HG03045 (cell line): ENCODE data around the gene SLC39A2.
"Not testable (repeated sequence)": the region's sequence is repeated elsewhere in the genome, so short reads cannot be mapped to it uniquely, and the experiment has no call there.

Experiments
- ATAC-seq: cut with Tn5 transposase; IDR thresholded peaks from one replicate; pipeline ENCODE4 v1.9.1; 2021; ENCODE audit warnings: mild to moderate bottlenecking, moderate library complexity; ENCODE audit not compliant: unreplicated experiment

SLC39A2 gene, protein sequence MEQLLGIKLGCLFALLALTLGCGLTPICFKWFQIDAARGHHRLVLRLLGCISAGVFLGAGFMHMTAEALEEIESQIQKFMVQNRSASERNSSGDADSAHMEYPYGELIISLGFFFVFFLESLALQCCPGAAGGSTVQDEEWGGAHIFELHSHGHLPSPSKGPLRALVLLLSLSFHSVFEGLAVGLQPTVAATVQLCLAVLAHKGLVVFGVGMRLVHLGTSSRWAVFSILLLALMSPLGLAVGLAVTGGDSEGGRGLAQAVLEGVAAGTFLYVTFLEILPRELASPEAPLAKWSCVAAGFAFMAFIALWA

DNA sequence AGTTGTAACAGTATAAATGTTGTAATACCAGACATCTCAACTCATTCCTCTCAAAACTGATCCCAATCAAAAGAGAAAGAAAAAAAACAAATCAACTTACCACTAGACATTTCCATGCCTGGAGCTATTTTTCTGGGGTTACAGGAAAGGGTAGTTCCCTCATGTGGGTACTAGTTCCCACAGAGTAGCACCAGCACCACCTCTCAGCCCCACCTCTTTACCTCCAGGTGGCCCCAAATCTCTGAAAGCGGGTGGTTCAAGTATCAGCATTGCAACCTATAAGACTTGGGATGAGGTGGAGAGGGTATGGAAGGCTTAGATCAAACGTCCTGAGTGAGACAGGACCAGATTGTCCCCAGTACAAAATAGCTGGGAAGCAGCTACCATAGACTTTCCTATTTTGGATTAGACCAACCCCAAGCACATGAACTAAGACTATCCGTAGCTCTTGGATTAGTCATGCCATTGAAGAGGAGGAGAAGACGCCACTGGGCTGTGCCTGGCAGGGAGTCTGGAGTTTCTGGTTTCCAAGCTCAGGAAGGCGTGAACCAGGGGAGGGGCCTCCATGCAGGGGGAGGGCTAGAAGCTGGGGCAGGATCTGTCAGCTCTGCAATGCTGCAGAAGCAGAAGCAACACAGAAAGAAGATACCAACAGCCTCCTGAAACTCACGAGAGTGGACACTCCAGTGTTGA is at the start of gene SLC39A2:
Gene SLC39A2 (plus strand): TSS at position 620 of the 693 bp plus-strand sequence. CDS start 154 bp downstream, outside the sequence.
- ATAC-seq = no peak

DNA sequence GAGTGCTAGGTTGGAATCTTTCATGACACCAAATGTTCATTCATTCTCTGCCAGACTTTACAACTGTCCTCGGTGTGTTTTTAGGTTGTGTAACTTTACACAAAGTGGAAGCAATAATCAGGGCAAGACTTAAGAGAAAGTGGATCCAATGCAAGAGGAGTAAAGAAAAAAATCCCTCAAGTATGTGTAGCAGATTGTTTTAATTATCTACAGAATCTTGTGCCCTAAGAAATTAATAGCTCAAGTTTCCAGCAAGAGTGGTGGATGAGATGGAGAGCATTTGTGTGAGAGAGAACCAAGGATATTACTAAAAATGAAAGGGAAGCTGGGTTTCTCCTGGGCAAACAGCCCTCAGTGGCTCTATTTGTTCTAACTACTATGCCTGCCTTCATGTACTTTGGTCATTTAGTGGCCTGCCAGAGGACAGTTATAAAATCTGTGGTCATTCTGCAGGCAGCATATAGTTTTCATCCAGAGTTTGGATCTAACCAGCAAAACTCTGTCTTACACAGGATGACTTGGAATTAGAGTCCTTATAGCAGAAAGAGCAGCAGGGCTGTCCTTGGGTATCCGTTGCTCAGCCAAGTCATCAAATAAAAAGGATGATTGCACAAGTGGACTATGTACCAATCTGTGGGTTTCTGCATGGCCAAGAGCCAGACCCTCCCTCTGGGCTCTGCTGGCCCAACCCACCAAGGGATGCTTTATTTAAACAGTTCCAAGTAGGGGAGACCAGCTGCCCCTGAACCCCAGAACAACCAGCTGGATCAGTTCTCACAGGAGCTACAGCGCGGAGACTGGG is 44.2 kb upstream of the SLC39A2 start, which contains the start of gene RNASE2:
Gene RNASE2 (plus strand): TSS at position 752 of the 802 bp plus-strand sequence. CDS start 285 bp downstream, outside the sequence.
- ATAC-seq = not testable (repeated sequence)

DNA sequence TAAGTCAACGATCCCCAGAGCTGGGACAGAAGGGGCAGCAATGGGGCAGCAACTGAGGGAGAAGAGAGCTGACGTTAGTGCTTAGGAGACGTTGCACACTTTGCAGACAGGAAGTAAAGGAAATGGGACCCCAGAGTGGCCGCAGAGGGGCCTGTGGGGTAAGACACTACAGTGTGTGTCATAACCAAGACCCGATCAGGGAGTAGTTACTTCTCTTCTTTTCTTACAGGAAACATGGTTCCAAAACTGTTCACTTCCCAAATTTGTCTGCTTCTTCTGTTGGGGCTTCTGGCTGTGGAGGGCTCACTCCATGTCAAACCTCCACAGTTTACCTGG is 43.6 kb upstream of the SLC39A2 start:
- ATAC-seq = not testable (repeated sequence)

DNA sequence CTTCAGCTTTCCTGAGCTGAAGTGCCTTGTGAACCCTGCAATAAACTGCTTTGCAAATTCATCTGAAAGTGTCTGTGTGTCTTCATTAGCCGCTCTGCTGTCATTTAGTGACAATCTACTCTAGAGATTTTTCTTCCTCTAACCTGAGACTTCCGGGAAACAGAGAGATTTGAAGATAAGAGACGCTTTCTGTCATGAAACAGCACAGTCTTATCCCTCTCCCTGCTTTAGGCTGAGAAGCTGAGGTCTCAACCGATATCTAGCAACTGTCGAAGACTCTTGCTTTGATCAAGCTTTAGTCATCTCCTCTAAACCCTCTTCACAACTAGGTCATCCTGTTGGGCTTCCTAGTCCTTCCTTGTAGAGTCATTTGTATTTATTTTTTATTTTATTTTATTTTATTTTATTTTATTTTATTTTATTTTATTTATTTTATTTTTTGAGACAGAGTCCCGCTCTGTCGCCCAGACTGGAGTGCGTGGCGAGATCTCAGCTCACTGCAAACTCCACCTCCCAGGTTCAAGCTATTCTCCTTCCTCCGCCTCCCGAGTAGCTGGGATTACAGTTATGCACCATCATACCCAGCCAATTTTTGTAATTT is 42.6 kb upstream of the SLC39A2 start:
- ATAC-seq = no peak

DNA sequence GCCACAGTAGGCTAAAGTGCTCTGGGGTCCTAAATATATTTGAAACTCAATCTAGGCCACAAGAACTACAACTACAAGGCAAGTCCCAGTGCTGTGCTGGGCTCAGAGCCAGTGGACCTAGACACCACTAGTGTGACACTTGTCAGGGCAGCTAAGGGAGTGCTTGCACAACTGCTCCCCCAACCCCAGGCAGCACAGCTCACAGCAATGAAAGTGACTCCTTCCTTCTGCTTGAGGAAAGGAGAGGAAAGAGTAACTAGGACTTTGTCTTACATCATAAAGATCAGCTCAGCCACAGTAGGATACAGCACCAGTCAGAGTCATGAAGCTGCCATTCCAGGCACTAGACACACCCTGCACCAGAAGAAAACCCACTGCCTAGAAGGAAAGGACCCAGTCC is 40.1 kb upstream of the SLC39A2 start:
- ATAC-seq = not testable (repeated sequence)

DNA sequence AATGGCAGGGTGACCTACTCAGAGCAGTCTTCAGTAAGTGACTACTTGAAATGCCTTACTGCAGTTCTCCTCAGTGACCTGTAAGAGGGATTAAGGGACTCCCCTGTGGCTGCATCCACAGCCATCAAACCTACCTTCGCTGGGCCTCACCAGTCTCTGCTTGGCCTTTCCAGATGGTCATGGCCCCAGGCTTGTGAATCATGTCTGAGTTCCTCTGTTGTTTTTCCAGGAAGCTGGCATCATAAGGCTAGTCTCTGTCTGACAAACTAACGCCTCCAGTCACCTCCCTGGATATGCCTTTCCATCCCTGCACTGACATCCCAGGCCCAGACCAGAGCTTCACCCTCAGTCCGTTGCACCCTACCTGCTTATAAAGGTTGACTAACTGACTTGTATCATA is 29.8 kb upstream of the SLC39A2 start:
- ATAC-seq = no peak

DNA sequence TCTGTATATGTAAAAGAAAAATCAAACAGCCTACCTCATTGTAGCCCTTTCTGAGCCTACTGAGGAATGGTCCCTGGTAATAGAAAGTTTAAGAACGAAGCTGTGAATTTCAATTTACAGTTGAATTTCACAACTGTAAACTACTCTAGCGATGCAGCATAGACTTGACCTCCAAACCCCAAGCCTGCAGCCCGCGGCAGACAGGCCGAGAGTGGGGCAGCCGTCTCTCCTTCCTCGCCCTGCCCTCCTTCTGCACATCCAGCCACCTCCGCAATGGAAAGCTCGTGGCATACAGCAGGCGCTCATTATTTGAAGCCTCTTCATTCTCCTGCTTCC is 28.5 kb upstream of the SLC39A2 start:
- no peak for ATAC-seq

DNA sequence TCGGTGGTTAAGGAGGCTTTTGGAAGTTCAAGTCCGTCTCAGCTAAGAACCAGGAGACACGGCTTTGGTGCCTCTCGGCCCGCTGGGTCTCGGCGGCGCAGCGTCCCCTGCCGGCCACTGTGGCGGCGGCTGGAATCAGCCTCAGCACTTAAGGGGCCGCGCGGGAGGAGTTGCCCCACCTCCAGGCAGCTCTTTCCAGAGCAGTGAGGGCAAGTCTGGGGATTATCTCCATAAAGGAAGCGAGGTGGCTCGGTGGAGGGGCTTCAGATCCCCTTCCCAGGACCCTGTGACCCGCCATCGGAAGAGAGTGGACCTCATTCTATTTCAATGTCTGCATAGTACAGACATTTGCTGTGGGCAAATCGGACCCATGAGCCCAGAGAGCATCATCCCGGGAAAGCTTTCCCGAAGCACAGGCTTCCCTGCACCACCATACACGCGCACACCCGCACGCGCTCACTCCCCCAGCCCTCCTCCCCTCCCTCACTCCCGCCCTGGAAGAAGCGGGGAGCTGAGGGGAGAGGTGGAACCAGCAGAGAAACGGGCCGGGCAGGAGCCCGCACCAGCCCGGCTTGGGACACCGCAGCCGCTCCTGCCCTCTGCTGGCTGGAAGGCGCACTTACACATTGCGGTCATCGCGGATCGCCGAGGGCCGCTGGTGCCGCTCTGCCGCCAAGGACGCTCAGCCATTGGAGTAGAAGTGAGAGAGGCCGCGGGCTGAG is 27.9 kb upstream of the SLC39A2 start:
- peak; percentile 91 for ATAC-seq

DNA sequence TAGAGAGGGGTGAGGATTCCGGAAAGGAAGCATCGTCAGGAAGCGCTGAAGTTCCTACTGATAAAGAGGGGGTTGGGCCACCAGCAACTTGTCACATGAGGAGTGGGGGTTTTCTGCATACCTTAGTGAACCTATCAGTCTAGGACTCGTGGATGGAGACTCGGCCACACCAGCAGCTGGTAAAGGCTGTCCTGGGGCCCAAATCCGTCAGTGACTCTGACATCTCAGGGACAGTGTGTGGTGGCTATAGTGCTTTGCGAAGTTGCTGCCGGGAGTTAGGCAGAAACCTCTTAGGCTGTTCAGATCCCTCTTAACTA is 27.4 kb upstream of the SLC39A2 start:
- ATAC-seq = peak; percentile 25

DNA sequence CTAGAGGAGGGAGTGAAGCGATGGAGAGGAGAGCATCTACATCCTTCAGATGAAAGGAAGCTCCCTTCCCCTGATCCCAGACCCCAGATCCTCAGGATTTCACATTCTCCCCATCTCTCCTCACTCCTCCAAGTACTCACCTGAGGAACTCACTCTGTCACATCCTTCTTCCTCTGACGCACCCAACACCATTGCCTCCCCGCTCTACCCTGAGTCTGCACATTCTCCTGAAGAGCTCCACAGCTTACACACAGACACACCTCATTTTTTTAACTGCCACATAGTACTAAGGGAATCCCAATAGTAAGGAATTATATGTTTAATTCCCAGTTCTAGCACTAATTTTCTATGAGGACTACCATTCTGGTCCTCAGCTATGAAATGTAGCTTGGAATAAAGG is 25.6 kb upstream of the SLC39A2 start:
- no peak for ATAC-seq

DNA sequence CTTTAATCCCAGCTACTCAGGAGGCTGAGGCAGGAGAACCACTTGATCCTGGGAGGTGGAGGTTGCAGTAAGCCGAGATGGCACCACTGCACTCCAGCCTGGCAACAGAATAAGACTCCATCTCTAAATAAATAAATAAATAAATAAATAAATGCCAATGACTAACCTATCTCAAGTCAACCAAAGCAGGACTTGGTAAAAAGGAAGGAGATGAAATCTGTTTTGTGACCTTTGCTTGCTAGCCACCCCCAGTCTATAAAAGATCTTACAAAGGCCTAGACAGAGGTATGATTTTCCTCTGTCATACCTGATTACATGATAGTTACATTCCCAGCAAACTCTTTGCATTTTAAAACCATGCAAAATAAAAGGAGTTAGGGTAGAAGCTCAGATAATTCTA is 22.8 kb upstream of the SLC39A2 start:
- no peak for ATAC-seq

DNA sequence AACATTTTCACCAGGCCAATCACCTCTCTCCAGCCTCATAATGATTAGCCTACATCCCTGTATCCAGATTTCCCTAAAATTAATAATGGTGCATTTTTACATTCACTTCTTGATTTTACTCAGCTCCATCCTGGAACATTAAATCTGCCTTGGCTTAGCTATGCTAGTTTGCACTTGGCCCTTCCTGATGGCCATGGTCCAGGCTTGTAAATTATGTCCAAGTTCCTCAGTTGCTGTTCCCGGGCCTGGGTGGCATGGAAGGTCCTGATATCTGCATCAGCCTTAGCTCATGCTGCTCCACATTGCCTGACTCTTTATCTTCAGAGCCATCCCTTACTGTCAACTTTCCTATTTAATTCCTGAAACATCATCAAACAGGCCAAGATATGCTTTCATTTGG is 20.4 kb upstream of the SLC39A2 start:
- ATAC-seq = no peak

DNA sequence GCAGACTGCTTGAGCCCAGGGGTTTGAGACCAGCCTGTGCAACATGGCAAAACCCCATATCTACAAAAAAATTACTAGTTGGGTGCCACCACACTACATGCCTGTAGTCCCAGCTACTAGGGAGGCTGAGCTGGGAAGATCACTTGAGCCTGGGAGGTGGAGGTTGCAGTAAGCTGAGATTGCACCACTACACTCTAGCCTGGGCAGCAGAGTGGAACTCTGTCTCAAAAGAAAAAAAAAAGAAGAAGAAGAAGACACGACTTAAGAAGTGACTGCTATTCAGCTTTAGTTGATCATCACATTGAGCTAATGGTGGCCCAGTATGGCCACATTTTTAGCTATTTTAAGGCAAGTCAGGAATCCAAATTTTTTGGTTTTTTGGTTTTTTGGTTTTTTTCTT is 18.2 kb upstream of the SLC39A2 start:
- ATAC-seq = no peak

DNA sequence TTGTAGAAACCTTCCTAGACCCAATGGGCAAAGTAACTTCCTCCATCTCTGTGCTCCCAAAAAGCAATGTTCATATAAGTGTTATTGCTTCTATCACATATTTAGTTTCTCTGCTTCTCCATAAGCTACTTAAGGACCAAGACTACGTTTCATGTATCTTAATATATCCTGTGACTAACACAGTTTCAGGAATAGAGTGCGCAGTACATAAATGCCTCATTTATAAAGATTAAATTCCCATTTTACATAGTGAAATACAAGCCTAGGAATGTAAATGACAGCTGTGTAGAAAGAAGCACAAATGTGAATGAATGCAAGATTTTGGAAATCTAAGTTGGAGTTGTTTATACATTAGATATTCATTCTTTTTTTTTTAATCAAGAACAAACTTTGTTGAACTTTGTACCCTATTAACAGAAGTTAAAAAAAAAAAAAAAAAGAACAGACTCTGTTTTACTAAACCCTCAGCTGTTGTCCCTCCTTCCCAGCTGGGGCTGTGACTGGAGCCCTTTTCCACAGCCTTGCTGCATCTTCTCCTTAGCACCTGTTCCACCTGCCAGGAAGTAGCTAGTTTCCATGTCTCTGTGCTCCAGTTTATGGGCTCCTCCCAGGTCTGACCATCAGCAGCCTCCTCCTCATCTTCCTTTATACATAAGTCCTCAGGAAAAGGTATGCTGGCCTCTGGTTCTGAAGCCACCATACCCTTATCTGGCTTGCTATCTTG is 16.3 kb upstream of the SLC39A2 start:
- no peak for ATAC-seq

DNA sequence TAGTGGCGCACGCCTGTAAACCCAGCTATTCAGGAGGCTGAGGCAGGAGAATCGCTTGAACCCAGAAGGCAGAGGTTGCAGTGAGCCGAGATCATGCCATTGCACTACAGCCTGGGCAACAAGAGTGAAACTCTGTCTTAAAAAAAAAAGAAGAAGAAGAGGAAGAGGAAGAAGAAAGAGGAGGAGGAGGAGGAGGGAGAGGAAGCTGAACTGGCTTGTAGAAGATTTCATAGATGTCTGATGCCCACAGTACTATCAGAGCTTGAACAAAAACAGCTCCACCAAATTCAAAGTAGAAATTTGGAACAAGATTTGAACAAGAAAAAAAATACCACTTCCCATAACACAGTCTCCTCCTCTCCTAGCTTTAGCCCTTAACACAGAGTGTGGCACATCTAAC is 13.4 kb upstream of the SLC39A2 start:
- ATAC-seq = not testable (repeated sequence)

DNA sequence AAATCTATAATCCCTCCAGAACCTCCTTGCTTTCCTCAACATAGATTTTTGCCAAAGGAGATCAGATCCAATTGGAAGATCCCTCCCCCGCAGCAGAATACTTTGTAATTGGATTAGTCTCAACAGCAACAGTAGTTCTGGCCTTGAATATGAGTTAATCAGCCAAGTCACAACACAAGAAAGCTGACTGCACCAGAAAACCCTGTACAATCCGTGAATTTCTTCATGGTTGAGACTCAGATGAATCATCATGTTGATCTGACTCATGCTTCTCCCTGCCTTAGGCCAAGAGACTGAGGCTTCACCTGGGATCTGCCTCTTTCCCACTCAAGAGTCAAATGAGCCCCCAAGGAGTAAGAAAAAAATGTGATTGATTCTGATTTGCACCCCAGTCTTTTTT is 12.3 kb upstream of the SLC39A2 start:
- no peak for ATAC-seq

DNA sequence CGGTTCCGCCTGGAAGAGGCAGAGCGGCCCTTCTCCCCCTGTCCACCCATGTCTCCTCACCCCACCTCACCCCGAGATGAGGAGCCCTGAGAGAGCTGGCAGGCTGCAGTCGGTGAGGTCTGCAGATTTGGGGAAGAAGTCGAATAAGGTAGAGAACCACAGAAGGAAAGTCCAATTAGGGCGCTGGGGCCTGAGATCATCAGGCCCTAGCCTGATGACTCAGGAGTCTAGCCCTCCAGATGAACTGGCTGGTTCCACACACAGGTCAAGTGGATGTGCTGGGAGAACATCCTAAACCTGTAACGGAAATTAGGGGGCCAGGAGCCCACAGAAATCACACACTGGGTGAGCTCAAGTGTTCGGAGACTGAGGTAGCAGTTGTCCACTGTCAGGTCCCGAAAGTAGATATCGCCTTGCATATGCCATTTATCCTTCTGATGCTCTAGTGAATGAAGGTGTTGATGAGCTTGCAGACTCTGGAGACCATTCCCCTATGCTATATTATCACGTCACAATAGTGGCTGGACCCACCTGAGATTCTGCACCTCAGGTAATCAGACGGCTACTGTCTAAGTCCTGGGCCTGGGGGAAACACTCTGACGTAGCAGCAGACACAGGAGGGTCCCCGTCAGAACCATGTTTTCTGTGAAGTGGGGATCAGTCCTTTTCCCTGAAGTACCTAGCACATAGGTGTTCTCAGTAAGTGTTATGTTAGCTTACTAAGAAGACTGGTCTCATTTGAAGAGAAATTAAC is 10.2 kb upstream of the SLC39A2 start:
- no peak for ATAC-seq

DNA sequence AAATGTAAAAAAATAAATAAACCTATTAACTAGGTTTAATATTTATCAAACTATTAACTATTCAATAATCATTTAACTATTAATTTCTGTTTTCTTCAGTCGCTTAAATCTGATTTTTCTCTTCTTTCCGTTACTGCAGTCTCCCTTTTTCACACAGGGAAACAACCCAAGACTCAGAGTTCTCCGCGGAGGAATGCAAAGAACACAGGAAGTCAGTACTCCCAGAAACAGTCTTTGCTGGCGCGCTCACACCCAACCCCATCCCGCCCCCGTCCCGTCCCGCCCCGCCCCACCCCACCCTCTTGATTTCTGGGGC is 9.7 kb upstream of the SLC39A2 start:
- no peak for ATAC-seq

DNA sequence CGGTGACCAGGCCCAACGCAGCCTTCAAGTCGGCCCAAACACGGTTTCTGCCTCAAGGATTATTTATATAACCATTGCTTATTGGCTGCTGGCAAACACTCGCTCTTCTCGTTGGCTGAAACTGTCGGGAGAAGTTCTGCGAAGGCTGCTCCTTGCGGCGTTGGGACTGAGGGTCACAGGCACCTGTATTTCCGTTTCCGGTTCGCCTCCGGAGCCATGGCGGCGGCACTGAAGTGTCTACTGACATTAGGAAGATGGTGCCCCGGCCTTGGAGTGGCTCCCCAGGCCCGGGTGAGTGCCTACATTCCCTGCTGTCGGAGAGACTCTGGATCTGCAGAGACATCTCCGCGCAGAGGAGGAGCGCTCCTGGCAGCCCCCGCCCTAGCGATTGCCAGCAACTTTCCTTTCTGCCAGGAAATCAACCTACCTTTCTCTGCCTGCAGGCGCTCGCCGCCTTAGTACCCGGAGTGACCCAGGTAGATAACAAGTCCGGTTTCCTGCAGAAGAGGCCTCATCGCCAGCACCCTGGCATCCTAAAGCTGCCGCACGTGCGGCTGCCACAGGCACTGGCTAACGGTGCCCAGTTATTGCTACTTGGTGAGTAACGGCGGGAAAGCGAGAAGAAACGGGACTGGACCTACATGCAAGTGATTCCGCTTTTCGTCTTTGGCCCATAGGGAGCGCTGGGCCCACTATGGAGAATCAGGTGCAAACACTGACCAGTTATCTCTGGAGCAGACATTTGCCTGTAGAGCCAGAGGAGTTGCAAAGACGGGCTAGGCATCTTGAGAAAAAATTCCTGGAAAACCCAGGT is 9.1 kb upstream of the SLC39A2 start, which contains the start of gene METTL17:
Gene METTL17 (plus strand): TSS at position 194 of the 814 bp plus-strand sequence. CDS start 23 bp downstream, at position 217.
- peak; percentile 97 for ATAC-seq
